Sigmoid colon (tissue), 7 donors: ENCODE measurements around the gene NUCB2. TPM values are rescaled to one million over a fixed set of nuclear protein-coding genes. Genes with fewer than 3 reads are reported as not detected.
A peak's percentile ranks its signal among the peaks of the same experiment; 100 is the strongest.

Experiments
- DNase-seq: peaks from one replicate; pipeline ENCODE4 v3.0.0-alpha.2; 2019
- H3K27ac ChIP-seq, 4 donors: fragments of 200-600 bp; sonication (generic); one replicate each; pipeline ENCODE4 v1.5.1; 2016 to 2019; ENCODE audit warnings: mild to moderate bottlenecking in 1 of 4
- H3K27me3 ChIP-seq, 3 donors: fragments of 200-600 bp; sonication (generic); one replicate each; pipeline ENCODE4 v1.5.1; 2019; ENCODE audit warnings: mild to moderate bottlenecking in 1 of 3
- H3K36me3 ChIP-seq, 4 donors: fragments of 200-600 bp; sonication (generic); one replicate each; pipeline ENCODE4 v1.5.1; 2016 to 2019
- H3K4me1 ChIP-seq, 4 donors: fragments of 200-600 bp; sonication (generic); one replicate each; pipeline ENCODE4 v1.5.1; 2017 to 2019
- H3K4me3 ChIP-seq, 4 donors: fragments of 200-600 bp; sonication (generic); one replicate each; pipeline ENCODE4 v1.5.1; 2017 to 2019; ENCODE audit warnings: mild to moderate bottlenecking in 2 of 4, moderate library complexity in 1 of 4
- H3K9me3 ChIP-seq, 4 donors: fragments of 200-600 bp in 3 of 4; sonication (generic) in 3 of 4; one replicate each; pipeline versions ENCODE4 v1.5.1 to v1.6.1; 2013 to 2019
- EP300 ChIP-seq, 4 donors: sonication (generic); formaldehyde crosslinking; IDR thresholded peaks; one replicate each; pipeline ENCODE4 v1.6.1; 2017; ENCODE audit warnings: antibody characterized with exemption in 4 of 4
- POLR2A ChIP-seq, 2 donors: fragments of 450-650 bp; IDR thresholded peaks; one replicate each; pipeline ENCODE4 v1.6.1; 2016; ENCODE audit warnings: antibody characterized with exemption in 2 of 2, mild to moderate bottlenecking in 2 of 2, moderate library complexity in 2 of 2
- POLR2AphosphoS5 ChIP-seq, 4 donors: sonication (generic); formaldehyde crosslinking; IDR thresholded peaks; one replicate each; pipeline ENCODE4 v1.6.1; 2017; ENCODE audit warnings: antibody characterized with exemption in 4 of 4
- WGBS, 2 donors: extraction: QIAGEN DNeasy Blood & Tissue Kit; methylation state at CpG; one replicate each; pipeline ENCODE4 v1.1.7; 2013; 5-methylcytosine and 5-hydroxymethylcytosine counted together
- intact Hi-C: fragments of 100-400 bp; cut with DNase I; formaldehyde crosslinking; loops from one replicate; pipeline ENCODE4 v1.15.1; 2023
- polyA plus RNA-seq, 3 donors: library from polyadenylated mRNA; stranded (reverse); fragments of 200-250 nt; gene quantifications; one replicate each; pipeline ENCODE4 v1.2.3, GENCODE V29; 2013
- total RNA-seq, 4 donors: library from RNA; depleted of rRNA; stranded (reverse); fragments of >200 nt; gene quantifications; one replicate each; pipeline ENCODE4 v1.1.0, GENCODE V29; 2016
- TF ChIP-seq, protein P1 (sequence below), 4 experiments: fragments of 450-650 bp in 3 of 4; fragments of 200-600 bp in 1 of 4; IDR thresholded peaks; one replicate each; pipeline ENCODE4 v1.5.1; 2016 to 2019; ENCODE audit warnings: antibody characterized with exemption in 4 of 4, mild to moderate bottlenecking in 3 of 4, moderate library complexity in 2 of 4
- donor health status: healthy with polysubstance abuse.
- donor health status: Bipolar disorder and iron deficiency.
- donor health status: healthy.

NUCB2 gene
- total and polyA plus RNA-seq, 7 donors: 19.8 to 68.3 (median 39.2) TPM

DNA sequence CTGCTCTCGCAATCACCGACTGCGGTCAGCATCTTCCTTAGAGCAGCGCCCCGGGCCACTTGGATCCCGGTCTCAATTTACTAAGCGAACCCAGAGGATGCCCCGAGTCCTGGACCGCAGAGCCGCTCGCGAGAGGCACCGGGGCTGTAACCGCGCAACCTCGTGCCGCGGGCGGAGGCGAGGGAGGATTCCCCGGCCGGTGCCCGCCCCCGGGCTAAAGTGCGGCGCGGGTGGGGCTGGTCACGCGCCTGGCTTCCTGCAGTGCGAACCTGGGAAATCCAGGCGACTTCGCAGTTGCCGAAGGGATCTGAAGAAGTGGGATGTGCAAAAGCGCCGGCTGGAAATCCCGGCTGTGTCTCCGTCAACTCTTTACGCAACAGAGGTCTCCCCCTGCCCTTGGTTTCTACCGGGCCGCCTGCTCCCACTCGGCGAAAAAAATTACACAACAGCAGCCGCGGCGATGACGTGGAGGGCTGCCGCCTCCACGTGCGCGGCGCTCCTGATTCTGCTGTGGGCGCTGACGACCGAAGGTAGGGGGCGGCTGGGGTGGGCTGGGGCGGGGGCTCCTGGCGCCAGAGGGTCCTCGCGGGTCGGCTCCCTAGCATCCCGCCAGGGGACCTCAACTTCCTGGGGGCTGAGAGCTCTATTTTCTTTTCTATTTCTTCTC lies 75.1 kb downstream of the NUCB2 start, which contains the start of gene NCR3LG1:
NCR3LG1 (plus strand) TSS at position 291 of the 667 bp plus-strand sequence; CDS start at position 461, 170 bp downstream.
- peak; percentile 86 for DNase-seq
- H3K4me1 ChIP-seq: peaks cover 0 to 31% (median 23%) of the 10 kb centered on the region in 4 donors
- H3K36me3 ChIP-seq: no peaks in the 10 kb centered on the region
- 0% methylated on average over 61 of the region's 61 CpGs for WGBS, 2 donors
- TF ChIP-seq EP300 (IDR thresholded peaks at IDR 0.05): peak in 1 of 4 donors; percentile 26
- TF ChIP-seq POLR2AphosphoS5 (IDR thresholded peaks at IDR 0.05): peak in 3 of 4 donors; percentile 15 to 53 (median 41)
- TF ChIP-seq, protein P1, sequence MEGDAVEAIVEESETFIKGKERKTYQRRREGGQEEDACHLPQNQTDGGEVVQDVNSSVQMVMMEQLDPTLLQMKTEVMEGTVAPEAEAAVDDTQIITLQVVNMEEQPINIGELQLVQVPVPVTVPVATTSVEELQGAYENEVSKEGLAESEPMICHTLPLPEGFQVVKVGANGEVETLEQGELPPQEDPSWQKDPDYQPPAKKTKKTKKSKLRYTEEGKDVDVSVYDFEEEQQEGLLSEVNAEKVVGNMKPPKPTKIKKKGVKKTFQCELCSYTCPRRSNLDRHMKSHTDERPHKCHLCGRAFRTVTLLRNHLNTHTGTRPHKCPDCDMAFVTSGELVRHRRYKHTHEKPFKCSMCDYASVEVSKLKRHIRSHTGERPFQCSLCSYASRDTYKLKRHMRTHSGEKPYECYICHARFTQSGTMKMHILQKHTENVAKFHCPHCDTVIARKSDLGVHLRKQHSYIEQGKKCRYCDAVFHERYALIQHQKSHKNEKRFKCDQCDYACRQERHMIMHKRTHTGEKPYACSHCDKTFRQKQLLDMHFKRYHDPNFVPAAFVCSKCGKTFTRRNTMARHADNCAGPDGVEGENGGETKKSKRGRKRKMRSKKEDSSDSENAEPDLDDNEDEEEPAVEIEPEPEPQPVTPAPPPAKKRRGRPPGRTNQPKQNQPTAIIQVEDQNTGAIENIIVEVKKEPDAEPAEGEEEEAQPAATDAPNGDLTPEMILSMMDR (IDR thresholded peaks at IDR 0.05): no peak
- no peaks in the 10 kb centered on the region for H3K27me3 ChIP-seq
- H3K4me3 ChIP-seq: peak within 1 kb of the TSS; percentile 62 to 79 (median 70)
- H3K27ac ChIP-seq: peak within 1 kb of the TSS; percentile 57 to 92 (median 84)
- no peaks in the 10 kb centered on the region for H3K9me3 ChIP-seq
- intact Hi-C loops: loop anchor here (2.0 to 5.0 kb wide), 4 partner anchors 75 to 1176 kb away; partner anchors contain the start of genes GTF2H1, HPS5, NUCB2 and PIK3C2A

DNA sequence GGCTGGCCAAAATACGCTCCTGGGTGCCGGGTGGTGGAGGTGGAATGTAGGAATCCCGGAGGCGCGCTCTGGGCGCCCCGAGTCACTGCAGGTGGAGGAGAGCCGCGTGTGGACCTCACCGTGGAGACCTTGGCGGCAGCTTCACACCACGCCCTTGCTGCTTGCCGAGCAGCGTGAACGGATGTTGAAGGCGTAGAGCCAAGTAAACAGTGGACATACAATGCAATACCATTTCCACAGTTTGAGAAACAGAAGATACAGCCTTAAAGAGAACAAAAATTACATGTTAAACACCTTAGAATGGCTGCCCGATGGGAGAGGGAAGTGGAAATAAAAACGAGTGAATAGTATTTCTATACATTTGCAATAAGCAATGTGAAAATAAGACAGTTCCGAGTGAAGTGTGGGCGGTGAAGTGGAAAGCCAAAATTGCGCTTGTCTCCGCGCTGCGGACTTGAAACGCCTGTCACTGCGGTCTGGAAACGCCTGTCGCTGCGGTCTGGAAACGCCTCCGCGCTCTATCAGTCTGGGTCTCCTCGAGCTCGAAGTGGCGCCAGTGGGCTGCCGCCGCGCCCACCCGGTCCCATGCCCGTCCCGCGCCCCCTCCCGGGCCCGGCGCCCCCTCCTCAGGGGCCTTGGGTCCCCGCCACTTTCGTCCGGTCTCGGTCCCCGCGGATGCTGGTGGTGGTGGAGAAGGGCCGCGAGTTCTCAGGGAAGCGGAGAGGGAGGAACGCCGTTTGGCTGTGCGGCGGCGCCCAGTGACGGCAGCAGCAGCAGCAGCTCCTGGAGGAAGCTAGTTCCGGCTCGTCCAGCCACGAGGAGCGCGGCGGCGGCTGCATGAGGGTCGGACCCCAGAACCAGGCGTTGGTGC lies 76.6 kb downstream of the NUCB2 start:
- DNase-seq: peak; percentile 87
- H3K4me3 ChIP-seq: peak overlapping the region; percentile 62 to 79 (median 70)
- H3K4me1 ChIP-seq: peaks cover 0 to 31% (median 23%) of the 10 kb centered on the region in 4 donors
- H3K9me3 ChIP-seq: no peaks in the 10 kb centered on the region
- TF ChIP-seq POLR2AphosphoS5 (IDR thresholded peaks at IDR 0.05) (peak in 3 of 4 donors; percentile 44 to 58 (median 54)), EP300 (IDR thresholded peaks at IDR 0.05) (no peak), POLR2A (IDR thresholded peaks at IDR 0.05) (no peak)
- TF ChIP-seq, protein P1 (IDR thresholded peaks at IDR 0.05): no peak
- 0% methylated on average over 69 of the region's 69 CpGs for WGBS, 2 donors
- intact Hi-C loops: loop anchor here (2.0 to 5.0 kb wide), 4 partner anchors 76 to 1174 kb away; partner anchors contain the start of genes GTF2H1, HPS5, NUCB2 and PIK3C2A
- H3K27me3 ChIP-seq: no peaks in the 10 kb centered on the region
- no peaks in the 10 kb centered on the region for H3K36me3 ChIP-seq
- peak overlapping the region; percentile 76 to 92 (median 84) for H3K27ac ChIP-seq

DNA sequence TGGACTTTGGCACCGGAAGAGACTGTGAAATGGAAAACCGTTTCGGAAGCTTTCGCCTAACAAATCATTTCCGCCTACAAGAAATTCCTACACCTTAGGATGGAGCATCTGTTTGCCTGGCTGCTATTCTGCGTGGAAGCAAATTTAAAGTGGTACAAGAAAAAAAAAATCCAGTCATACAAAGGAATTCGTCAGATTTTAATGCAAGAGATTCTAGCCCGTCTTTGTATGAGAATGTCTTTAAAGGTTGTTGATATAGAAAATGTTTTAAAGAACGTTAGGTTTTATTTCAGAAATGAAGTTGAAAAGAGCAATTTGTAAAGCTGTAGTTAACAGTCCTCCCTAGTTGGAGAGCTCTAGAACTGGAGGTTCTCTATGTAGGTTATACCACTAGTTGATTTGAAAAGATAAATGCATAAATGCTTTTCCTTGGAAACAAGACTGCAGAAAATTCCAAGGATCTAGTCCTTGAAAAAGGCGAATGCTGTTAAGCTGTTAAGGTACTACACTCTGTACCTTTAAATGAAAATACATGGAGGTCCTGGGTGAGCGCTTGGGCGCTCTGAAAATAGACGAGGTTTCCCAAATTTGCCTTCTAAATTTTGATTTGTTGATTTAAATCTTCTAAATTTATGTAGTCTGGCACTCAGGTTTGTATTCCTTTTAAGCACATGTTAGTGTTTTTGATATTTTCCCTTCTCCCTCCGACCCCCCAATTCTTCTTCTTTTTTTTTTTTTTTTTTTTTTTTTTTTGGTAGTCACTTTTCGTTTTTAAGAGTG lies 77.5 kb downstream of the NUCB2 start:
- 3 to 8% methylated on average over 15 of the region's 15 CpGs for WGBS, 2 donors
- no peak for TF ChIP-seq EP300 (IDR thresholded peaks at IDR 0.05)
- TF ChIP-seq, protein P1 (IDR thresholded peaks at IDR 0.05): no peak
- intact Hi-C loops: loop anchor here (2.0 to 5.0 kb wide), 4 partner anchors 77 to 1173 kb away; partner anchors contain the start of genes GTF2H1, HPS5, NUCB2 and PIK3C2A
- Histone ChIP-seq H3K36me3 (no peaks in the 10 kb centered on the region), H3K9me3 (no peaks in the 10 kb centered on the region), H3K27ac (peak overlapping the region; percentile 76 to 92 (median 84)), H3K27me3 (no peaks in the 10 kb centered on the region), H3K4me3 (peak overlapping the region; percentile 62 to 79 (median 70)), H3K4me1 (peaks cover 0 to 31% (median 23%) of the 10 kb centered on the region in 4 donors)
- no peak for DNase-seq

DNA sequence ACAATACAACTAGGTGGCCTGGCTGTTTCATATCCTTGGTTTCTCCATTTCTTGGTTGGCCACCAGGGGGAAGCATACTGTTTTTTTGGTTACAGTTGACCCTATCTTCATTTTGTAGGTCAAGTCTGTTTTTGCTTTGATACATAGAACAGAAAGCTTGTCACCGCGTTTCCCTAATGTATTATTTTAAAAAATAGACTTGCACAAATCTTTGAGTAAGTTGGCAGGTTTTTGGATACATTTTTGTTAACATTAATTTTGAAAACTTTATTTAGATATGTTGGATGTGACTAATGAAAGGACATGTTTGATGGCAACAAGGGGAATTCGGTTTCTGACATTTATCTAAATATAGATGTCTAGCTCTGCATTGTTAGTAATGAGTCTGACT lies 78.1 kb downstream of the NUCB2 start:
- H3K9me3 ChIP-seq: no peaks in the 10 kb centered on the region
- H3K27ac ChIP-seq: no peak overlapping the region
- no peak for TF ChIP-seq EP300 (IDR thresholded peaks at IDR 0.05)
- TF ChIP-seq, protein P1 (IDR thresholded peaks at IDR 0.05): peak in 3 of 4 experiments; percentile 38 to 54 (median 42)
- H3K4me3 ChIP-seq: no peak overlapping the region
- H3K27me3 ChIP-seq: no peaks in the 10 kb centered on the region
- intact Hi-C loops: loop anchor here (5.0 kb wide), 3 partner anchors 147 to 1173 kb away; partner anchors contain the start of genes GTF2H1, HPS5, PIK3C2A and TSG101
- H3K4me1 ChIP-seq: peaks cover 0 to 31% (median 23%) of the 10 kb centered on the region in 4 donors
- WGBS, 2 donors: 30 to 58% methylated on average over 3 of the region's 3 CpGs
- H3K36me3 ChIP-seq: no peaks in the 10 kb centered on the region
- peak; percentile 72 for DNase-seq
